ENCODE data around the gene TRMT5.

TRMT5 gene

DNA sequence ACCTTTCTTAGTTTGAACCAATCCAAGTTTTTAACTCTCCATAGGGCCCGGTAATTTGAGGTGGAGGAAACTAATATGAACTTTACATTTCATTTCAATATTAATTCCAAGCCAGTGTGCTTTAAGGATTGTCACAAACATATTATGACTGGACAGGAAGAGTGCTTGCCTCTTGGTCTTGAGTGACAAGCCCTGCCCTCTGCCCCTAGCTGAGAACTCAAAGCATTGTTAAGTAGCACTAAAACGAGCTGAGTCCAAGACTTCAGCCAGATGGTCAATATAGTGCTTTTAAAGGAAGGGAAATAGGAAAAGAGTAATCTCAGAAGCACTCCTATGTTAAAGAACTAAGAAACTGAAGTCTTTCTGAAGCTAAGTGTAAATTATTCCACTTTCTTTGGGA is 17.1 kb downstream of the TRMT5 start:
- no peak for DNase-seq

GRCh38 chr14:60958146-60958545 is 22.7 kb downstream of the TRMT5 start:
- DNase-seq: no peak

GRCh38 chr14:60956632-60957031 is 24.2 kb downstream of the TRMT5 start:
- DNase-seq: no peak

DNA sequence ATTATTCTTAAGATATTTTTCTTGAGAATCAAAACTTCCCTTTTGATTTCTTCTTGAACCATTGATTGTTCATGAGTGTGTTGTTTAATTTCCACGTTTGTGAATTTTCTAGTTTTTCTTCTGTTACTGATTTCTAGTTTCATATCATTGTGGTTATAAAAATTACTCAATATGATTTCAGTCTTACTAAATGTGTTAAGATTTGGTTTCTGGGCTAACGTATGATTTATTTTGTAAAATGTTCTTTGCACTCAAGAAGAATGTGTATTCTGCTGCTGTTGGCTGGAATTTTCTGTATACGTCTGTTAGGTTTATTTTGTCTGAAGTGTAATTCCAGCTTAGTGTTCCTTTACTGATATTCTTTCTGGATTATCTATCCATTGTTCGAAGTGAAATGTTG is 24.7 kb downstream of the TRMT5 start:
- DNase-seq: no peak

DNA sequence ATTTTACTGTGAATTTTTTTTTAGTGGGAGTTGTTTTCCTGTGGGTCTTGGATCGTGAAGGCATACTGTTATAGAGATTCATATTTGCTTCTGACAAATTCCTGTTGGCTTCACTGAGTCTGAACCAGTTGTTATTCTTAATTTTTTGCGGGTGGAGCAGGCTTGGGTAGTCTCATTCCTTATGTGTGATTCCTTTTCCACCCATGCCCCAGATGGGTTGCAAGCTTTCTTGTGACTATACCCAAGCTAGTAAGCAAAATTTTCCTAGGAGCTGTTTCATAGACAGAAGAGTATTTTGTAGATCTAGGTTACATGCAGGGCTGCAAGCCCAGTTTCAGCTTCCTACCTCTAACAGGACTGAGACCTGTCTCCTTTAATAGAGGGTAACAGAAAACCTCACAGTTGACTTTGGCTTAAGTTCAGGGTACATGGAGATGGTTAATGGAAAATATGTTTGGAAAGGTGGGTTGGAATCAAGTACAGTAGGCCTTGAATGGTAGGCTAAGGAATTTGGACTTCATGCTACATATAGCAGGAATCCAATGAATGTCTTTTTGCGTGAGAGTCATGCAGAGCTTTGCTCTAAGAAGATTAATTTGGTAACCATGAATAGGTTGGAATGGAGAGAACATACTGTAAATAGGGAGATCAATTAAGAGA is 29.0 kb downstream of the TRMT5 start:
- no peak for DNase-seq

DNA sequence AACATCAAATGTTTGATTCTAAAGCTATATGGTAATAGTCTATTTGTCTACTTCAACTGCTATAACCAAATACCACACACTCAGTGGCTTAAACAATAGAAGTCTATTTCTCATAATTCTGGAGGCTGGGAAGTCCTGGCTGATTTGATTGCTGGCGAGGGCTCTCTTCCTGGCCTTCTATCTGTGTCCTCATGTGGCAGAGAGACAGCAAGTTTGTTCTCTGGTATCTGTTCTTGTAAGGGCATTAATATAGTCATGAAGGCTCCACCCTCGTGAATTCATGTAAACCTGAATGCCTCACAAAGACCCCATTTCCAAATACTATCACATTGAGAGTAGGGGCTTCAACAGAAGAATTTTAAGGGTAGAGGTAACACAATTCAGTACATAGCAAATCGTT is 34.1 kb downstream of the TRMT5 start:
- no peak for DNase-seq

DNA sequence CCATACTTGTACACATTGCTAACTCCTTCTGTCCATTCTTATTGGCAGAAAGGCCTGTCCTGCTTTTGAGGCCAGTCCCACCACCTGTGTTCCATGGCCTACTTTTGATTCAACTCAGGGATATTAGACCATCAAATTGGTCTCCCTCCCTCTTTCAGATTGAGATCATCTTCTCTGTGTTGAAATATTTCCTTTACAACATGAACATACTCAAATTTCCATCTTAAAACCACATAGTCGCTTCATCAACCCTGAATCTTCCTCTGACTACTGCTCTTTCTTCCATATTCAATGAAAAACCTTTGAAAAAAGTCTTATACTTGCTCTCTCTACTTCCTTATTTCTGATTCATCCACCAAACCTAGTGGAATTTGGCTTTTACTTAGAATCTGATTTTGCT is 34.9 kb downstream of the TRMT5 start:
- DNase-seq: no peak

DNA sequence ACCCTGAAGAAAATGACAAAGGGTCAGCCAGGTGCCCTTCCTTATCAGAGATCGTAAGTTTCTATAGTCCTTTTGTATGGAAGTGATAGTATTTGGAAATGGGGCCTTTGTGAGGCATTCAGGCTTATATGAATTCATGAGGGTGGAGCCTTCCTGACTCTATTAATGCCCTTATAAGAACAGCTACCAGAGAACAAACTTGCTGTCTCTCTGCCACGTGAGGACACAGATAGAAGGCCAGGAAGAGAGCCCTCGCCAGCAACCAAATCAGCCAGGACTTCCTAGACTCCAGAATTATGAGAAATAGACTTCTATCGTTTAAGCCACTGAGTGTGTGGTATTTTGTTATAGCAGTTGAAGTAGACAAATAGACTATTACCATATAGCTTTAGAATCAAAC is 36.7 kb downstream of the TRMT5 start:
- no peak for DNase-seq

GRCh38 chr14:60943637-60944032 is 37.2 kb downstream of the TRMT5 start:
- no peak for DNase-seq

- DNase-seq: no peak
Measured at GRCh38 chr14:60935319-60935718, 45.6 kb downstream of the TRMT5 start.

- DNase-seq: no peak
Measured at GRCh38 chr14:60933920-60934655, 46.8 kb downstream of the TRMT5 start.

- no peak for DNase-seq
Measured at GRCh38 chr14:60931218-60931617, 49.7 kb downstream of the TRMT5 start.

DNA sequence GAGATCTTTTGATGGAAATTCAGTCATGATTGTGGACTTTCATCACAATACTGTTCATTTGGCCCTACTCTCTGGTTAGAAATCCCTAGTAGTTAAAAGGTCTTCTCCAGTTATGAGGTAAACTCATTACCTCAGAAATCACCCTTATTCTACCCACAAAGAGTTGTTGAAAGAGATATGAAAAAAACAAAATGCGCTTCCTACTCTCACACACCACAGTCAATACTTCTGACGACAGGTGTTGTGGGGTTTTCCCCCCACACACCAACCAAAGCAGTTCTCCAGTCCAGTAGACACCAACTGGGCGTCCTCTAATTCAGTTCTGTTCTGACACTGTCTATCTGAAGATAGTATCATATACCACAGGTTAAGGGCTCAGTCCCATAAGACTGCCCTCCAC is 54.9 kb downstream of the TRMT5 start:
- no peak for DNase-seq

GRCh38 chr14:60925286-60925685 is 55.6 kb downstream of the TRMT5 start:
- DNase-seq: no peak

- DNase-seq: no peak
Measured at GRCh38 chr14:60922050-60922449, 58.8 kb downstream of the TRMT5 start.
